K562 (cell line): Measurements from ENCODE around the gene USP10. TPM values are rescaled to one million over a fixed set of nuclear protein-coding genes. Genes with fewer than 3 reads are reported as not detected.

Experiments
- ATAC-seq: fragments of 200-7000 bp; cut with Tn5 transposase; 3 replicates; pipeline ENCODE4 v1.9.1; 2020; ENCODE audit warnings: moderate library complexity
- BruUV-seq: library from RNA; stranded (reverse); fragments of 400-500 nt; replicated peaks from 2 replicates; lab custom pipeline; 2021; lab: Mats Ljungman, UMichigan
- CTCF ChIA-PET: fragments of 300-600 bp; formaldehyde crosslinking; extraction: SDS; loops from one replicate; lab custom pipeline; 2021; ENCODE audit warnings: low intra/inter-chr PET ratio; lab: Yijun Ruan, JAX
- POLR2A ChIA-PET: fragments of 300-600, 350-650 bp; sonication (Branson Sonifier 250); formaldehyde crosslinking; extraction: SDS; loops from one replicate; lab custom pipeline; 2021; ENCODE audit warnings: antibody characterized with exemption, inconsistent platforms; lab: Yijun Ruan, JAX
- DNase-seq, 4 experiments: peaks; one replicate each; pipeline versions ENCODE4 v3.0.0 to v3.0.0-alpha.2; 2011 to 2018; ENCODE audit warnings: low spot score in 3 of 4, mixed read lengths in 3 of 4; ENCODE audit errors: extremely low read depth in 1 of 4
- FAIRE-seq: peaks from 2 replicates; lab custom pipeline; 2011; peaks lifted over from hg19 to GRCh38; lab: Jason Lieb, UNC
- H2AFZ ChIP-seq: 2 replicates; pipeline ENCODE4 v1.6.0; 2011; ENCODE audit warnings: low read depth, low read length, control low read depth, inconsistent platforms
- H3K27ac ChIP-seq: fragments of 200-600 bp; 3 replicates; pipeline ENCODE4 v1.8.0; 2011; ENCODE audit warnings: low read depth, mild to moderate bottlenecking, control low read depth, inconsistent platforms, low read length, moderate library complexity, mixed read lengths; ENCODE audit errors: extremely low read depth
- H3K27me3 ChIP-seq, 2 experiments: fragments of 300-600 bp in 1 of 2; 2 replicates in 1 of 2; 3 replicates in 1 of 2; pipeline versions ENCODE4 v1.6.0 to v1.8.0; 2011; ENCODE audit warnings: inconsistent platforms in 2 of 2, low read length in 2 of 2, mild to moderate bottlenecking in 1 of 2, mixed read lengths in 1 of 2, moderate library complexity in 1 of 2; ENCODE audit not compliant: control insufficient read depth in 2 of 2, insufficient read depth in 2 of 2
- H3K36me3 ChIP-seq: fragments of 300-600 bp; 3 replicates; pipeline ENCODE4 v1.8.0; 2011; ENCODE audit warnings: mild to moderate bottlenecking, low read length, inconsistent platforms; ENCODE audit not compliant: control insufficient read depth, insufficient read depth
- H3K4me1 ChIP-seq, 2 experiments: fragments of 200-600 bp in 1 of 2; replicated peaks in 1 of 2; 2 replicates in 1 of 2; 3 replicates in 1 of 2; pipeline versions ENCODE4 v1.5.1 to v1.8.0; 2011; ENCODE audit warnings: inconsistent platforms in 2 of 2, low read length in 2 of 2, mild to moderate bottlenecking in 1 of 2, mixed read lengths in 1 of 2, moderate library complexity in 1 of 2; ENCODE audit not compliant: control insufficient read depth in 2 of 2, insufficient read depth in 2 of 2
- H3K4me2 ChIP-seq: 2 replicates; pipeline ENCODE4 v1.6.1; 2011; ENCODE audit warnings: low read length, control low read depth, inconsistent platforms, mixed read lengths; ENCODE audit not compliant: insufficient read depth
- H3K4me3 ChIP-seq: fragments of 200-600 bp; sonication (generic), shearing (Covaris generic); 2 replicates; pipeline ENCODE4 v1.5.1; 2016; ENCODE audit warnings: control low read depth, inconsistent platforms
- H3K79me2 ChIP-seq: fragments of 200-600 bp; 3 replicates; pipeline ENCODE4 v1.8.0; 2011; ENCODE audit warnings: low read length, inconsistent platforms; ENCODE audit not compliant: control insufficient read depth, insufficient read depth
- H3K9ac ChIP-seq, 2 experiments: 2 replicates each; pipeline versions ENCODE4 v1.6.0 to v1.6.1; 2011; ENCODE audit warnings: low read depth in 2 of 2, low read length in 2 of 2, control low read depth in 1 of 2, inconsistent platforms in 1 of 2, mild to moderate bottlenecking in 1 of 2, mixed read lengths in 1 of 2; ENCODE audit not compliant: insufficient read depth in 1 of 2
- H3K9me1 ChIP-seq: one replicate; pipeline ENCODE4 v1.6.0; 2011; ENCODE audit warnings: inconsistent platforms, mild to moderate bottlenecking, low read length, moderate library complexity; ENCODE audit not compliant: control insufficient read depth, insufficient read depth
- H3K9me3 ChIP-seq: replicated peaks from 2 replicates; pipeline ENCODE4 v1.5.1; 2011; ENCODE audit warnings: low read depth, low read length, inconsistent platforms; ENCODE audit not compliant: control insufficient read depth, insufficient read depth
- H4K20me1 ChIP-seq: replicated peaks from 2 replicates; pipeline ENCODE4 v1.6.1; 2011; ENCODE audit warnings: low read length, inconsistent platforms, mixed read lengths; ENCODE audit not compliant: control insufficient read depth, insufficient read depth
- HINFP ChIP-seq: fragments of 450-650 bp; conservative IDR thresholded peaks from 2 replicates; pipeline ENCODE4 v1.6.1; 2016; ENCODE audit warnings: missing genetic modification characterization, low read depth, mild to moderate bottlenecking, control low read depth, missing compliant biosample characterization
- TSC22D4 ChIP-seq: fragments of 450-650 bp; IDR thresholded peaks from 2 replicates; pipeline ENCODE4 v1.6.1; 2016; ENCODE audit warnings: missing genetic modification characterization, missing biosample characterization, control low read depth
- WGBS: fragments of 100-300 bp; shearing (Covaris generic); methylation state at CpG from one replicate; pipeline ENCODE4 v1.1.6; 2016; ENCODE audit warnings: low coverage, mixed read lengths; ENCODE audit not compliant: insufficient coverage; ENCODE audit errors: missing lambda C conversion rate; 5-methylcytosine and 5-hydroxymethylcytosine counted together
- in situ Hi-C: fragments of 300-500 bp; cut with MboI; formaldehyde crosslinking; loops from 4 replicates; pipeline ENCODE4 v1.15.0; 2018; ENCODE audit warnings: inconsistent platforms, mixed read lengths
- intact Hi-C: fragments of 100-400 bp; cut with micrococcal nuclease; formaldehyde crosslinking; loops from 2 replicates; pipeline ENCODE4 v1.14.2; 2022
- polyA plus RNA-seq, 8 experiments: library from polyadenylated mRNA; depleted of rRNA in 4 of 8; stranded (reverse) in 5 of 8; unstranded in 3 of 8; fragments of >200 nt; fragmentation: Nextera tagmentation in 2 of 8; fragmentation: Illumina TruSeq in 1 of 8; extraction: Ambion mirVana in 2 of 8; extraction: Trizol in 1 of 8; gene quantifications; 2 replicates each; pipeline versions ENCODE4 v1.2.1 to v1.2.3, GENCODE V29; 2011 to 2014; ENCODE audit warnings: inconsistent platforms in 1 of 8, missing spikeins in 1 of 8
- total RNA-seq, 7 experiments: library from RNA; depleted of rRNA in 6 of 7; stranded (reverse); fragments of >200 nt in 6 of 7; fragmentation: Illumina TruSeq in 2 of 7; extraction: Trizol in 2 of 7; gene quantifications; 2 replicates each; pipeline versions ENCODE4 v1.2.1 to v1.2.3, GENCODE V29; 2011 to 2021; ENCODE audit warnings: low replicate concordance in 1 of 7

The USP10 gene
- total and polyA plus RNA-seq, 9 of the 15 experiments (the other 6 are each of a cell fraction or from before 2014, with no cell fraction given) = 61.7 to 197 (median 116) TPM

GRCh38 chr16:84794626-84795025, 94.8 kb downstream of the USP10 start:
- ChIA-PET CTCF (no interaction called here), POLR2A (no interaction called here)
- ATAC-seq = no peak; the same call in 1 of the 3 replicates
- Histone ChIP-seq H3K27ac (no peak overlapping the region), H2AFZ (no peak overlapping the region), H3K36me3 (no peaks in the 10 kb centered on the region), H3K27me3 (peaks cover 0 to 4% of the 10 kb centered on the region in 2 experiments; a peak in 2 of 5 replicates), H3K4me1 (peaks cover 2 to 5% of the 10 kb centered on the region in 2 experiments; a peak in 2 of 5 replicates), H4K20me1 (no peaks in the 10 kb centered on the region), H3K9ac (peak overlapping the region in 1 of 2 experiments; percentile 59; a peak in 1 of 4 replicates), H3K9me3 (no peaks in the 10 kb centered on the region), H3K79me2 (no peaks in the 10 kb centered on the region), H3K4me2 (no peak overlapping the region), H3K9me1 (no peaks in the 10 kb centered on the region), H3K4me3 (no peak overlapping the region)
- intact Hi-C loops = no loop called here
- in situ Hi-C loops = no loop called here
- no peak for TF ChIP-seq HINFP (tag)
- no peak for TF ChIP-seq TSC22D4 (tag)
- no peak for DNase-seq
- no TSS peak for BruUV-seq
- no peak for FAIRE-seq
- WGBS = 56% methylated on average over 16 of the region's 19 CpGs
